HG03460 (cell line): ENCODE measurements around the gene SSBP4.
"Not testable (repeated sequence)": the region's sequence is repeated elsewhere in the genome, so short reads cannot be mapped to it uniquely, and the experiment has no call there.

ENCODE experiments used
- ATAC-seq: cut with Tn5 transposase; IDR thresholded peaks from one replicate; pipeline ENCODE4 v1.9.1; 2021; ENCODE audit not compliant: unreplicated experiment

SSBP4 gene

GRCh38 chr19:18392926-18393325 lies 26.3 kb upstream of the SSBP4 start:
- ATAC-seq = no peak

- no peak for ATAC-seq
These were observed 25.4 kb upstream of the SSBP4 start for GRCh38 chr19:18393836-18394235.

GRCh38 chr19:18396471-18397241 lies 22.5 kb upstream of the SSBP4 start:
- no peak for ATAC-seq

- no peak for ATAC-seq
These were observed 21.7 kb upstream of the SSBP4 start, which contains the start of gene LRRC25 for GRCh38 chr19:18397242-18398202. Gene LRRC25, minus strand, starts transcription at chr19:18397622. Its CDS starts 659 bp downstream, at chr19:18396963.

GRCh38 chr19:18399008-18399407 lies 20.2 kb upstream of the SSBP4 start:
- ATAC-seq = no peak

GRCh38 chr19:18401580-18402112 lies 17.6 kb upstream of the SSBP4 start:
- ATAC-seq = no peak

GRCh38 chr19:18402455-18403248 lies 16.5 kb upstream of the SSBP4 start:
- not testable (repeated sequence) for ATAC-seq

GRCh38 chr19:18405754-18406153 lies 13.4 kb upstream of the SSBP4 start:
- ATAC-seq = not testable (repeated sequence)

- no peak for ATAC-seq
These were observed 12.4 kb upstream of the SSBP4 start for GRCh38 chr19:18406749-18407148.

GRCh38 chr19:18408053-18408476 lies 11.1 kb upstream of the SSBP4 start:
- peak; percentile 71 for ATAC-seq

GRCh38 chr19:18412610-18413239 lies 6.5 kb upstream of the SSBP4 start:
- no peak for ATAC-seq

- ATAC-seq = no peak
These were observed 4.6 kb upstream of the SSBP4 start for GRCh38 chr19:18414504-18415177.

GRCh38 chr19:18415178-18415867 lies 3.9 kb upstream of the SSBP4 start:
- no peak for ATAC-seq

GRCh38 chr19:18416778-18417249 lies 2.4 kb upstream of the SSBP4 start:
- ATAC-seq = no peak

GRCh38 chr19:18417250-18418028 lies 1.8 kb upstream of the SSBP4 start:
- no peak for ATAC-seq

GRCh38 chr19:18418029-18418482 lies 1.1 kb upstream of the SSBP4 start:
- ATAC-seq = no peak

GRCh38 chr19:18418483-18419194 lies 559 bp upstream of the SSBP4 start:
- ATAC-seq = peak; percentile 5
